Trophoblast cell (in vitro differentiated cells and primary cell): Measurements from ENCODE around the gene SLC22A14.
A peak's percentile ranks its signal among the peaks of the same experiment; 100 is the strongest.
"Not testable (repeated sequence)": the region's sequence is repeated elsewhere in the genome, so short reads cannot be mapped to it uniquely, and the experiment has no call there.

Experiments used
- DNase-seq, 2 donors: peaks; one replicate each; pipeline ENCODE4 v3.0.0-alpha.2; 2016
- H2AFZ ChIP-seq: 2 replicates; pipeline ENCODE4 v1.6.1; 2013; ENCODE audit warnings: low read length, moderate library complexity, mild to moderate bottlenecking; ENCODE audit not compliant: insufficient read depth, poor library complexity
- H2AK5ac ChIP-seq: 2 replicates; pipeline ENCODE4 v1.6.1; 2013; ENCODE audit warnings: mild to moderate bottlenecking, low read length
- H2BK120ac ChIP-seq: 2 replicates; pipeline ENCODE4 v1.6.1; 2013; ENCODE audit warnings: low read length, mild to moderate bottlenecking, moderate library complexity; ENCODE audit not compliant: insufficient read depth, poor library complexity
- H2BK12ac ChIP-seq: 2 replicates; pipeline ENCODE4 v1.6.1; 2013; ENCODE audit warnings: mild to moderate bottlenecking, low read length, moderate library complexity
- H2BK5ac ChIP-seq: 2 replicates; pipeline ENCODE4 v1.6.1; 2013; ENCODE audit warnings: low read length, low read depth, moderate library complexity, mild to moderate bottlenecking; ENCODE audit not compliant: poor library complexity
- H3K14ac ChIP-seq: 2 replicates; pipeline ENCODE4 v1.6.1; 2013; ENCODE audit warnings: mild to moderate bottlenecking, low read length
- H3K18ac ChIP-seq: 2 replicates; pipeline ENCODE4 v1.6.1; 2013; ENCODE audit warnings: mild to moderate bottlenecking, low read length
- H3K23ac ChIP-seq: 2 replicates; pipeline ENCODE4 v1.6.1; 2013; ENCODE audit warnings: low read length
- H3K27ac ChIP-seq: 2 replicates; pipeline ENCODE4 v1.5.1; 2013; ENCODE audit warnings: low read depth, mild to moderate bottlenecking, inconsistent platforms, low read length, moderate library complexity
- H3K27me3 ChIP-seq: 2 replicates; pipeline ENCODE4 v1.6.1; 2013; ENCODE audit warnings: inconsistent platforms, mild to moderate bottlenecking, low read length, moderate library complexity; ENCODE audit not compliant: insufficient read depth
- H3K36me3 ChIP-seq, 2 experiments: 1 replicate in 1 of 2; 2 replicates in 1 of 2; pipeline ENCODE4 v1.6.1; 2013; ENCODE audit warnings: low read length in 2 of 2, mild to moderate bottlenecking in 2 of 2, moderate library complexity in 1 of 2; ENCODE audit not compliant: insufficient read depth in 2 of 2, control insufficient read depth in 1 of 2
- H3K4ac ChIP-seq: 2 replicates; pipeline ENCODE4 v1.6.1; 2013; ENCODE audit warnings: low read depth, mild to moderate bottlenecking, low read length, moderate library complexity
- H3K4me1 ChIP-seq, 2 experiments: 1 replicate in 1 of 2; 2 replicates in 1 of 2; pipeline ENCODE4 v1.6.1; 2013; ENCODE audit warnings: low read length in 2 of 2, mild to moderate bottlenecking in 2 of 2, moderate library complexity in 1 of 2; ENCODE audit not compliant: insufficient read depth in 2 of 2, control insufficient read depth in 1 of 2
- H3K4me2 ChIP-seq: 2 replicates; pipeline ENCODE4 v1.6.1; 2013; ENCODE audit warnings: inconsistent platforms, mild to moderate bottlenecking, low read length, moderate library complexity
- H3K4me3 ChIP-seq: 2 replicates; pipeline ENCODE4 v1.5.1; 2013; ENCODE audit warnings: mild to moderate bottlenecking, low read depth, low read length, inconsistent platforms
- H3K79me1 ChIP-seq: one replicate; pipeline ENCODE4 v1.6.1; 2013; ENCODE audit warnings: low read length
- H3K79me2 ChIP-seq: 2 replicates; pipeline ENCODE4 v1.6.1; 2013; ENCODE audit warnings: low read length, mild to moderate bottlenecking; ENCODE audit not compliant: control insufficient read depth, insufficient read depth, poor library complexity
- H3K9ac ChIP-seq: 2 replicates; pipeline ENCODE4 v1.6.1; 2013; ENCODE audit warnings: mild to moderate bottlenecking, low read length
- H3K9me3 ChIP-seq: 2 replicates; pipeline ENCODE4 v1.6.1; 2013; ENCODE audit warnings: low read depth, mild to moderate bottlenecking, control low read depth, inconsistent platforms, low read length; ENCODE audit not compliant: insufficient read depth
- H4K12ac ChIP-seq: 2 replicates; pipeline ENCODE4 v1.6.1; 2013; ENCODE audit warnings: low read depth, mild to moderate bottlenecking, low read length, moderate library complexity
- H4K8ac ChIP-seq: 2 replicates; pipeline ENCODE4 v1.6.1; 2013; ENCODE audit warnings: low read depth, mild to moderate bottlenecking, low read length, moderate library complexity
- H4K91ac ChIP-seq: one replicate; pipeline ENCODE4 v1.6.1; 2013; ENCODE audit warnings: low read depth, mild to moderate bottlenecking, low read length, moderate library complexity
- WGBS: extraction: QIAGEN DNeasy Blood & Tissue Kit; methylation state at CpG from one replicate; pipeline ENCODE4 v1.1.7; 2013; ENCODE audit warnings: missing lambda C conversion rate; ENCODE audit not compliant: insufficient read length, insufficient coverage; ENCODE audit errors: extremely low coverage; 5-methylcytosine and 5-hydroxymethylcytosine counted together

The SLC22A14 gene

DNA sequence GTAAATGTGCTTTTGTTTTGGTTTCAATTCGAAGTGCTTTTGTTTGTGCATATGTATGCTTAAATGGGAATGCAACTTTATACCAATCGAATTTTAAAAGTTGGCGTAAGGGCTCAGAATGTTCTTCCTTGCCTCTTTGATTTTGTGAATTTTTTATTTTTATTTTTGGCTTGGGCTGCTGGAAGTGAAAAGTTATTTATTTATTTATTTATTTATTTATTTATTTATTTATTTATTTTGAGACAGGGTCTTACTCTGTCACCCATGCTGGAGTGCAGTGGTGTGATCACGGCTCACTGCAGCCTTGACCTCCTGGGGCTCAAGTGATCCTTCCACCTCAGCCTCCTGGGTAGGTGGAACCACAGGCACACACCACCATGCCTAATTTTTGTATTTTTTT lies 39.3 kb upstream of the SLC22A14 start:
- H3K4me3 ChIP-seq, H4K12ac ChIP-seq, H3K4me2 ChIP-seq, H3K23ac ChIP-seq, H3K14ac ChIP-seq, H2BK120ac ChIP-seq, H4K8ac ChIP-seq, H3K79me1 ChIP-seq, H3K36me3 ChIP-seq, H3K27ac ChIP-seq, H3K18ac ChIP-seq, H3K4me1 ChIP-seq, H3K79me2 ChIP-seq, H3K27me3 ChIP-seq, H2BK12ac ChIP-seq, H2AK5ac ChIP-seq, H4K91ac ChIP-seq, DNase-seq, H3K4ac ChIP-seq, H2BK5ac ChIP-seq, H3K9me3 ChIP-seq, H2AFZ ChIP-seq, H3K9ac ChIP-seq: not testable (repeated sequence)
- WGBS = no CpG with 5 or more reads among the region's 4 CpGs

GRCh38 chr3:38245930-38246329 lies 36.2 kb upstream of the SLC22A14 start:
- H2AK5ac ChIP-seq = no peak overlapping the region
- no peak overlapping the region for H3K27ac ChIP-seq
- no peak overlapping the region for H4K8ac ChIP-seq
- H3K36me3 ChIP-seq = peaks cover 2 to 5% of the 10 kb centered on the region in 2 experiments
- H4K12ac ChIP-seq = no peak overlapping the region
- no peak overlapping the region for H3K14ac ChIP-seq
- H3K4me1 ChIP-seq = no peaks in the 10 kb centered on the region
- no peak overlapping the region for H2BK5ac ChIP-seq
- no peak overlapping the region for H4K91ac ChIP-seq
- H3K79me1 ChIP-seq = no peaks in the 10 kb centered on the region
- no peak overlapping the region for H3K18ac ChIP-seq
- WGBS = no CpG with 5 or more reads among the region's 4 CpGs
- H2BK12ac ChIP-seq = no peak overlapping the region
- H3K23ac ChIP-seq = no peak overlapping the region
- no peak overlapping the region for H3K4ac ChIP-seq
- H3K4me2 ChIP-seq = no peak overlapping the region
- no peaks in the 10 kb centered on the region for H3K27me3 ChIP-seq
- no peak for DNase-seq
- H2BK120ac ChIP-seq = no peak overlapping the region
- no peak overlapping the region for H3K4me3 ChIP-seq
- H3K9ac ChIP-seq = no peak overlapping the region
- no peak overlapping the region for H2AFZ ChIP-seq
- no peaks in the 10 kb centered on the region for H3K9me3 ChIP-seq
- no peaks in the 10 kb centered on the region for H3K79me2 ChIP-seq

- Histone ChIP-seq H2AK5ac (no peak overlapping the region), H3K4me3 (no peak overlapping the region), H3K23ac (no peak overlapping the region), H3K9ac (no peak overlapping the region), H3K27ac (no peak overlapping the region), H3K14ac (no peak overlapping the region), H4K12ac (no peak overlapping the region), H2AFZ (no peak overlapping the region), H3K27me3 (no peaks in the 10 kb centered on the region), H4K8ac (no peak overlapping the region), H3K79me2 (no peaks in the 10 kb centered on the region), H3K4me1 (no peaks in the 10 kb centered on the region), H3K79me1 (no peaks in the 10 kb centered on the region), H3K4me2 (no peak overlapping the region), H2BK12ac (no peak overlapping the region), H2BK120ac (no peak overlapping the region), H3K18ac (no peak overlapping the region), H2BK5ac (no peak overlapping the region), H3K9me3 (no peaks in the 10 kb centered on the region), H3K36me3 (peaks cover 7 to 13% of the 10 kb centered on the region in 2 experiments), H4K91ac (no peak overlapping the region), H3K4ac (no peak overlapping the region)
- peak in 1 of 2 donors; percentile 22 for DNase-seq
Measured at GRCh38 chr3:38247366-38248035, 34.6 kb upstream of the SLC22A14 start.

DNA sequence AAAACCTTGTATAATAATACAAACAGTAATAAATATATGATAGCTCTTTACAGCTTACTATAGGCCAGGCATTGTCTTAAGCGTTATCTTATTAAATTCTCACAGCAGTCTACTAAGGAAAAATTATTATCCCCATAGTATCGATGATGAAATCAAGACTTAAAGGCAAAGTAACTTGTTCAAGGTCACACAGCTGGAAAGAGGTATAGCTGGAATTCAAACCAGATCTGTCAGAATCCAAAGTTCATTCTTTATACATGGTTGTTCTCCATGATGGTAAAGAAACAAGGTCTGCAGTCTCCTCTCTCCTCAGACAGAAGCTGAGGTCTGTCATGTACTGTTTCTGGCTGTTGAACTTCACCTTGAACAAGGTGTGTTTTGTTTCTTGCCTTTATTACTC lies 31.9 kb upstream of the SLC22A14 start:
- Histone ChIP-seq H2AFZ (no peak overlapping the region), H3K4me1 (no peaks in the 10 kb centered on the region), H2BK120ac (no peak overlapping the region), H2BK12ac (no peak overlapping the region), H3K9ac (no peak overlapping the region), H4K12ac (no peak overlapping the region), H3K27ac (no peak overlapping the region), H4K8ac (no peak overlapping the region), H3K79me2 (no peaks in the 10 kb centered on the region), H3K4me3 (no peak overlapping the region), H3K23ac (no peak overlapping the region), H3K9me3 (no peaks in the 10 kb centered on the region), H3K79me1 (no peaks in the 10 kb centered on the region), H3K14ac (no peak overlapping the region), H3K4ac (no peak overlapping the region), H3K36me3 (peaks cover 16 to 33% of the 10 kb centered on the region in 2 experiments), H2BK5ac (no peak overlapping the region), H2AK5ac (no peak overlapping the region), H3K18ac (no peak overlapping the region), H3K27me3 (no peaks in the 10 kb centered on the region), H3K4me2 (no peak overlapping the region), H4K91ac (no peak overlapping the region)
- no peak for DNase-seq
- WGBS = no CpG with 5 or more reads among the region's 2 CpGs
